Activated CD4-positive, alpha-beta T cell treated with anti-CD3 and anti-CD28 coated beads for 36 hours (primary cell): ENCODE measurements around the gene SPDYE2B. TPM values are rescaled to one million over a fixed set of nuclear protein-coding genes. Genes with fewer than 3 reads are reported as not detected.
"Not testable (repeated sequence)": the region's sequence is repeated elsewhere in the genome, so short reads cannot be mapped to it uniquely, and the experiment has no call there.

Source experiments
- ATAC-seq: fragments of 200-7000 bp; cut with Tn5 transposase; one replicate; pipeline ENCODE4 v1.10.0; 2021; ENCODE audit warnings: mild to moderate bottlenecking, moderate library complexity
- CTCF ChIA-PET: fragments of 350-600 bp; sonication (Branson Sonifier 250); formaldehyde crosslinking; loops from one replicate; lab custom pipeline; 2021; ENCODE audit warnings: antibody characterized with exemption; lab: Charles Lee
- POLR2A ChIA-PET: fragments of 350-600 bp; sonication (Branson Sonifier 250); formaldehyde crosslinking; loops from one replicate; lab custom pipeline; 2021; ENCODE audit warnings: antibody characterized with exemption, inconsistent platforms; lab: Charles Lee
- DNase-seq: peaks from one replicate; pipeline ENCODE4 v3.0.0-alpha.2; 2020
- H3K27ac Mint-ChIP-seq: one replicate; pipeline ENCODE4 v1.8.0; 2021; ENCODE audit warnings: mixed read lengths
- H3K27me3 Mint-ChIP-seq: one replicate; pipeline ENCODE4 v1.8.0; 2021; ENCODE audit warnings: mixed read lengths
- H3K36me3 Mint-ChIP-seq: one replicate; pipeline ENCODE4 v1.8.0; 2021; ENCODE audit warnings: low read depth, mixed read lengths
- H3K4me1 Mint-ChIP-seq: one replicate; pipeline ENCODE4 v1.8.0; 2021; ENCODE audit warnings: mixed read lengths
- H3K4me3 Mint-ChIP-seq: one replicate; pipeline ENCODE4 v1.8.0; 2021; ENCODE audit warnings: mild to moderate bottlenecking, moderate library complexity, mixed read lengths
- H3K9me3 Mint-ChIP-seq: one replicate; pipeline ENCODE4 v1.8.0; 2021; ENCODE audit warnings: low read depth, mixed read lengths
- intact Hi-C, 2 experiments: fragments of 100-400 bp; cut with DNase I in 1 of 2; cut with micrococcal nuclease in 1 of 2; formaldehyde crosslinking; loops; one replicate each; pipeline versions ENCODE4 v1.14.2 to v1.15.1; 2022 to 2024; cut with DNase I, micrococcal nuclease
- total RNA-seq, 2 experiments: library from RNA; stranded (reverse); gene quantifications; one replicate each; pipeline ENCODE4 v1.2.3, GENCODE V29; 2021

SPDYE2B gene
- total RNA-seq, 2 experiments from 2014 or later, result not detected

DNA sequence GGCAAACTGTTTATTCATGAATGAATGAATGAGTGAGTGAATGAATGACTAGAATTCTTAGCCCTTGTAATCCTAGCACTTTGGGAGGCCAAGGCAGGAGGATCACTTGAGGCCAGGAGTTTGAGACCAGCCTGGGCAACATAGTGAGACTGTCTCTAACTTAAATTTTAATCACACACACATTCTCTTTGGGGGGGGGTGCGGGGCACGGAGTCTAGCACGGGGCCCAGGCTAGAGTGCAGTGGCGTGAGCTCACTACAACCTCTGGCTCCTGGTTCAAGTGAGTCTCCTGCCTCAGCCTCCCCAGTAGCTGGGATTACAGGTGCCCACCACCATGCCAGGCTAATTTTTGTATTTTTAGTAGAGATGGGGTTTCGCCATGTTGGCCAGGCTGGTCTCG, 40.5 kb downstream of the SPDYE2B start:
- ATAC-seq, POLR2A ChIA-PET, intact Hi-C loops, H3K27me3 Mint-ChIP-seq, H3K4me3 Mint-ChIP-seq, H3K36me3 Mint-ChIP-seq, DNase-seq, H3K4me1 Mint-ChIP-seq, H3K27ac Mint-ChIP-seq, CTCF ChIA-PET, H3K9me3 Mint-ChIP-seq: not testable (repeated sequence)

- POLR2A ChIA-PET, DNase-seq, H3K27me3 Mint-ChIP-seq, H3K4me3 Mint-ChIP-seq, ATAC-seq, H3K36me3 Mint-ChIP-seq, CTCF ChIA-PET, H3K9me3 Mint-ChIP-seq, H3K4me1 Mint-ChIP-seq, intact Hi-C loops, H3K27ac Mint-ChIP-seq: not testable (repeated sequence)
Measured at GRCh38 chr7:102694008-102694407, 43.9 kb downstream of the SPDYE2B start.

- peak; percentile 16 for ATAC-seq
- H3K36me3 Mint-ChIP-seq, H3K27ac Mint-ChIP-seq, H3K4me3 Mint-ChIP-seq, CTCF ChIA-PET, H3K27me3 Mint-ChIP-seq, DNase-seq, intact Hi-C loops, H3K4me1 Mint-ChIP-seq, H3K9me3 Mint-ChIP-seq, POLR2A ChIA-PET: not testable (repeated sequence)
Measured at GRCh38 chr7:102695033-102695552, 45.0 kb downstream of the SPDYE2B start.

- CTCF ChIA-PET, POLR2A ChIA-PET, H3K4me1 Mint-ChIP-seq, H3K36me3 Mint-ChIP-seq, H3K9me3 Mint-ChIP-seq, H3K4me3 Mint-ChIP-seq, ATAC-seq, intact Hi-C loops, DNase-seq, H3K27me3 Mint-ChIP-seq, H3K27ac Mint-ChIP-seq: not testable (repeated sequence)
Measured at GRCh38 chr7:102696009-102696408, 45.9 kb downstream of the SPDYE2B start.

GRCh38 chr7:102697642-102698512, 47.8 kb downstream of the SPDYE2B start:
- ATAC-seq, H3K27me3 Mint-ChIP-seq, H3K4me3 Mint-ChIP-seq, H3K36me3 Mint-ChIP-seq, H3K27ac Mint-ChIP-seq, CTCF ChIA-PET, H3K4me1 Mint-ChIP-seq, intact Hi-C loops, H3K9me3 Mint-ChIP-seq, POLR2A ChIA-PET, DNase-seq: not testable (repeated sequence)

DNA sequence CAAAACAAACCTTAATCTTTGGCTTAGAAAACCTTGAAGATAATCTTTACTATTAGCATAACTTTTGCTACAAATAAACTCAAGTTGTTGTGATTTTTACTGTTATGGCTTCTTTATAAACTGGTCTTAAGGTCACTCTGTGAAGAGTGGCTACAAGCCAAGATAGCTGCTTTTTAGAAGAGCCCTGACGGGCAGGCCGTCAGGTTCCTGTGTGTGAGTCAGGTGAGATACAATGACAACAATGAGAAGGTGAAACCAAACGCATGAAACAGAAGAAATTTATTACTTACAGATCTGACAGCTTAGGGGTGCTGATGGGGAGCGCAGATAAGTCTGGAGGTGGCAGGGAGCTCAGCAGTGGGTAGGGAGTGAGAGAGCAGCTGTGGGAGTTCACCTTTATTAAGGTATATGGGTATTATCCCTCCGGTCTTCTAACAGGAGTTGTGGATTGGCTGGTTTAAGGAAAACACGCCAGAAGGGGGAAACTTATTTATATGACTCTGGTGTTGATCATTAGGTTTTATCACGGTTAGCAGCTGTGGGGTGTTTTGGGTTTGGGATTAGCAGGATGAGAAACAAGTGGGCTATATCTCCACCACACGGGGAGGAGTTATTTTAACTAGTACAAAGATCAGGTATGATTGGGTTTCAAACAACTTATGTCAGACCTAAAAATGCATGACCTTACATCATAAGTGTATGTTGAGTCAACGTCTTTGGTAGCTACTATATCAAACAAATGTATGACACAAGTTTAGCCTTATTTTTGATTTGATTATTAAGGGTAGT, 49.0 kb downstream of the SPDYE2B start:
- POLR2A ChIA-PET, result interaction anchor here (0.6 kb wide), 1 partner anchor 309 kb away, joined by 3 read pairs; no protein-coding TSS in a partner anchor
- CTCF ChIA-PET, H3K27me3 Mint-ChIP-seq, DNase-seq, H3K36me3 Mint-ChIP-seq, H3K9me3 Mint-ChIP-seq, H3K4me1 Mint-ChIP-seq, H3K27ac Mint-ChIP-seq, intact Hi-C loops, H3K4me3 Mint-ChIP-seq, ATAC-seq: not testable (repeated sequence)

Other genes starting within 250 kb of the SPDYE2B start
- gene ORAI2, start 216.7 kb upstream of the SPDYE2B start, total RNA-seq, result 10 to 100 TPM; 20.8 to 25.1 TPM
- gene ALKBH4, start 185.5 kb upstream of the SPDYE2B start, total RNA-seq, result 1 to 10 TPM; 6.1 to 9.1 TPM
- 10 to 100 TPM; 13.6 to 14.4 TPM for gene LRWD1, start 185.3 kb upstream of the SPDYE2B start, total RNA-seq
- 10 to 100 TPM; 32.6 to 46.1 TPM for gene POLR2J, start 171.4 kb upstream of the SPDYE2B start, total RNA-seq
- gene RASA4B, start 132.5 kb upstream of the SPDYE2B start, total RNA-seq, result 10 to 100 TPM; 28.6 to 30.1 TPM
- 10 to 100 TPM; 23.4 to 43.5 TPM for gene UPK3BL2, start 106.6 kb upstream of the SPDYE2B start, total RNA-seq
- not detected for gene SPDYE2, start 99.1 kb upstream of the SPDYE2B start, total RNA-seq
- gene POLR2J3, start 77.7 kb upstream of the SPDYE2B start, total RNA-seq, result 10 to 100 TPM; 36.3 to 40.4 TPM
- 10 to 100 TPM; 32.2 to 33.7 TPM for gene RASA4, start 33.6 kb upstream of the SPDYE2B start, total RNA-seq
- gene UPK3BL1, start 7.5 kb upstream of the SPDYE2B start, total RNA-seq, result 1 to 10 TPM in 1 of 2 experiments, not detected in 1; 4.0 TPM
- 10 to 100 TPM; 20.0 to 38.2 TPM for gene POLR2J2, start 21.3 kb downstream of the SPDYE2B start, total RNA-seq
- 1 to 10 TPM; 7.9 to 8.8 TPM for gene FAM185A, start 98.7 kb downstream of the SPDYE2B start, total RNA-seq